GM12872 (cell line): ENCODE measurements around the gene TMEM151A.

Experiments
- CTCF ChIP-seq: IDR thresholded peaks from 3 replicates; pipeline ENCODE4 v1.5.1; 2011; ENCODE audit warnings: low read depth, mild to moderate bottlenecking, low read length, moderate library complexity; ENCODE audit not compliant: insufficient read depth

TMEM151A gene

GRCh38 chr11:66291706-66292542 is at the start of gene TMEM151A:
Gene TMEM151A, plus strand, starts transcription at chr11:66291894. Its CDS starts 120 bp downstream, at chr11:66292014.
- TF ChIP-seq CTCF = no peak

GRCh38 chr11:66242095-66242765 is 49.5 kb upstream of the TMEM151A start:
- no peak for TF ChIP-seq CTCF

GRCh38 chr11:66243782-66244535 is 47.7 kb upstream of the TMEM151A start:
- TF ChIP-seq CTCF = no peak

- TF ChIP-seq CTCF = no peak
Measured at GRCh38 chr11:66247295-66247694, 44.4 kb upstream of the TMEM151A start.

GRCh38 chr11:66247801-66248200 is 43.9 kb upstream of the TMEM151A start:
- no peak for TF ChIP-seq CTCF

- no peak for TF ChIP-seq CTCF
Measured at GRCh38 chr11:66248903-66249302, 42.8 kb upstream of the TMEM151A start.

GRCh38 chr11:66251809-66252208 is 39.9 kb upstream of the TMEM151A start:
- no peak for TF ChIP-seq CTCF
